H9 (cell line): Measurements from ENCODE around the gene TEX54. TPM values are rescaled to one million over a fixed set of nuclear protein-coding genes. Genes with fewer than 3 reads are reported as not detected.
A peak's percentile ranks its signal among the peaks of the same experiment; 100 is the strongest.

Experiments
- DNase-seq: peaks from one replicate; pipeline ENCODE4 v3.0.0-alpha.2; 2017
- H2AFZ ChIP-seq: one replicate; pipeline ENCODE4 v1.6.1; 2013; ENCODE audit warnings: mild to moderate bottlenecking, low read length, control low read depth, moderate library complexity
- H2AK5ac ChIP-seq: 2 replicates; pipeline ENCODE4 v1.6.1; 2013; ENCODE audit warnings: low read length, control low read depth, mixed read lengths; ENCODE audit not compliant: insufficient read length
- H2BK120ac ChIP-seq: one replicate; pipeline ENCODE4 v1.6.1; 2013; ENCODE audit warnings: low read depth, mild to moderate bottlenecking, low read length, control low read depth, inconsistent platforms; ENCODE audit not compliant: poor library complexity, severe bottlenecking
- H2BK12ac ChIP-seq: 2 replicates; pipeline ENCODE4 v1.6.1; 2013; ENCODE audit warnings: low read length, control low read depth, mixed read lengths, low read depth; ENCODE audit not compliant: insufficient read length
- H2BK15ac ChIP-seq: 2 replicates; pipeline ENCODE4 v1.6.1; 2013; ENCODE audit warnings: low read depth, low read length, control low read depth
- H2BK20ac ChIP-seq: one replicate; pipeline ENCODE4 v1.6.1; 2013; ENCODE audit warnings: low read depth, mild to moderate bottlenecking, low read length, control low read depth, inconsistent platforms; ENCODE audit not compliant: poor library complexity, severe bottlenecking
- H2BK5ac ChIP-seq: 2 replicates; pipeline ENCODE4 v1.6.1; 2013; ENCODE audit warnings: low read length, control low read depth, mixed read lengths; ENCODE audit not compliant: insufficient read length
- H3K14ac ChIP-seq: 2 replicates; pipeline ENCODE4 v1.6.1; 2013; ENCODE audit warnings: low read length, control low read depth; ENCODE audit not compliant: insufficient read depth
- H3K18ac ChIP-seq: 2 replicates; pipeline ENCODE4 v1.6.1; 2013; ENCODE audit warnings: low read depth, mild to moderate bottlenecking, mixed read lengths, low read length, control low read depth; ENCODE audit not compliant: insufficient read length
- H3K23ac ChIP-seq: 2 replicates; pipeline ENCODE4 v1.6.1; 2013; ENCODE audit warnings: low read length, control low read depth, mixed read lengths, low read depth; ENCODE audit not compliant: insufficient read length
- H3K23me2 ChIP-seq: 2 replicates; pipeline ENCODE4 v1.6.1; 2013; ENCODE audit warnings: low read depth, mild to moderate bottlenecking, mixed read lengths, low read length, control low read depth; ENCODE audit not compliant: insufficient read length, poor library complexity, severe bottlenecking
- H3K27ac ChIP-seq: 2 replicates; pipeline ENCODE4 v1.5.1; 2013; ENCODE audit warnings: low read length, control low read depth, mixed read lengths, low read depth; ENCODE audit not compliant: insufficient read length
- H3K27me3 ChIP-seq: 2 replicates; pipeline ENCODE4 v1.6.1; 2013; ENCODE audit warnings: low read length, control low read depth, inconsistent platforms; ENCODE audit not compliant: insufficient read depth
- H3K4ac ChIP-seq: 2 replicates; pipeline ENCODE4 v1.6.1; 2013; ENCODE audit warnings: low read depth, mild to moderate bottlenecking, control low read depth, inconsistent platforms, low read length, moderate library complexity
- H3K4me1 ChIP-seq: 2 replicates; pipeline ENCODE4 v1.6.1; 2013; ENCODE audit warnings: low read length, control low read depth, inconsistent platforms; ENCODE audit not compliant: insufficient read depth
- H3K4me2 ChIP-seq: 2 replicates; pipeline ENCODE4 v1.6.1; 2013; ENCODE audit warnings: low read length, control low read depth, mixed read lengths; ENCODE audit not compliant: insufficient read length, insufficient read depth
- H3K56ac ChIP-seq: 2 replicates; pipeline ENCODE4 v1.6.1; 2013; ENCODE audit warnings: low read depth, mild to moderate bottlenecking, mixed read lengths, low read length, control low read depth; ENCODE audit not compliant: insufficient read length
- H3K79me1 ChIP-seq: 2 replicates; pipeline ENCODE4 v1.6.1; 2013; ENCODE audit warnings: low read depth, mild to moderate bottlenecking, moderate library complexity, low read length, control low read depth, inconsistent platforms; ENCODE audit not compliant: insufficient read depth, poor library complexity, severe bottlenecking
- H3K79me2 ChIP-seq: 2 replicates; pipeline ENCODE4 v1.6.1; 2013; ENCODE audit warnings: low read length, control low read depth, inconsistent platforms; ENCODE audit not compliant: insufficient read depth
- H3K9ac ChIP-seq: 2 replicates; pipeline ENCODE4 v1.6.1; 2013; ENCODE audit warnings: low read length, control low read depth, mixed read lengths; ENCODE audit not compliant: insufficient read length; ENCODE audit errors: extremely low read depth
- H3K9me3 ChIP-seq: one replicate; pipeline ENCODE4 v1.6.1; 2013; ENCODE audit warnings: low read depth, low read length, inconsistent platforms; ENCODE audit not compliant: control insufficient read depth
- H3T11ph ChIP-seq: one replicate; pipeline ENCODE4 v1.6.1; 2013; ENCODE audit warnings: mild to moderate bottlenecking, low read length, control low read depth, inconsistent platforms
- H4K20me1 ChIP-seq: one replicate; pipeline ENCODE4 v1.6.1; 2013; ENCODE audit not compliant: control insufficient read depth, insufficient read length, insufficient read depth
- H4K5ac ChIP-seq: 2 replicates; pipeline ENCODE4 v1.6.1; 2013; ENCODE audit warnings: low read depth, mild to moderate bottlenecking, mixed read lengths, low read length, control low read depth; ENCODE audit not compliant: insufficient read length
- H4K8ac ChIP-seq: replicated peaks from 2 replicates; pipeline ENCODE4 v1.6.1; 2013; ENCODE audit warnings: low read length, control low read depth, mixed read lengths, low read depth; ENCODE audit not compliant: insufficient read length
- H4K91ac ChIP-seq: 2 replicates; pipeline ENCODE4 v1.6.1; 2013; ENCODE audit warnings: low read depth, mild to moderate bottlenecking, moderate library complexity, mixed read lengths, low read length, control low read depth; ENCODE audit not compliant: insufficient read length
- H3K27ac Mint-ChIP-seq, 3 experiments: 2 replicates in 2 of 3; 3 replicates in 1 of 3; pipeline ENCODE4 v1.8.0; 2020 to 2021; ENCODE audit warnings: mixed read lengths in 3 of 3, mild to moderate bottlenecking in 1 of 3, moderate library complexity in 1 of 3
- H3K27me3 Mint-ChIP-seq: 2 replicates; pipeline ENCODE4 v1.8.0; 2021; ENCODE audit warnings: low read depth, mild to moderate bottlenecking, moderate library complexity, mixed read lengths
- H3K36me3 Mint-ChIP-seq, 3 experiments: 2 replicates in 2 of 3; 3 replicates in 1 of 3; pipeline ENCODE4 v1.8.0; 2020 to 2021; ENCODE audit warnings: low read depth in 3 of 3, mixed read lengths in 3 of 3; ENCODE audit not compliant: insufficient read depth in 1 of 3
- H3K4me1 Mint-ChIP-seq, 2 experiments: 2 replicates each; pipeline ENCODE4 v1.8.0; 2020; ENCODE audit warnings: mixed read lengths in 2 of 2
- H3K4me3 Mint-ChIP-seq, 2 experiments: 2 replicates in 1 of 2; 3 replicates in 1 of 2; pipeline ENCODE4 v1.8.0; 2020 to 2021; ENCODE audit warnings: mild to moderate bottlenecking in 2 of 2, mixed read lengths in 2 of 2, moderate library complexity in 1 of 2
- H3K9me3 Mint-ChIP-seq, 2 experiments: 2 replicates in 1 of 2; 3 replicates in 1 of 2; pipeline ENCODE4 v1.8.0; 2020; ENCODE audit warnings: mild to moderate bottlenecking in 2 of 2, mixed read lengths in 2 of 2, moderate library complexity in 1 of 2
- WGBS: extraction: QIAGEN DNeasy Blood & Tissue Kit; methylation state at CpG from one replicate; pipeline ENCODE4 v1.1.7; 2013; ENCODE audit warnings: missing lambda C conversion rate, low lambda C conversion rate, mixed read lengths; ENCODE audit not compliant: insufficient read length; ENCODE audit errors: extremely low coverage; 5-methylcytosine and 5-hydroxymethylcytosine counted together
- total RNA-seq: library from RNA; stranded (reverse); gene quantifications from 2 replicates; pipeline ENCODE4 v1.2.1, GENCODE V29; 2021
- TF ChIP-seq, protein P1 (sequence below): fragments of 200-600 bp; sonication (generic); conservative IDR thresholded peaks from 3 replicates; pipeline ENCODE4 v1.8.0; 2021; ENCODE audit warnings: antibody characterized with exemption, mild to moderate bottlenecking

The TEX54 gene
- total RNA-seq, 1 experiment from 2014 or later = 1.2 TPM

GRCh38 chr11:62786318-62787004 is 46.2 kb downstream of the TEX54 start:
- Histone ChIP-seq H3K27me3 (no peaks in the 10 kb centered on the region), H3K4me1 (no peaks in the 10 kb centered on the region), H4K91ac (no peak overlapping the region), H3K9ac (no peak overlapping the region), H3K79me1 (no peaks in the 10 kb centered on the region), H3K27ac (peak overlapping the region; percentile 1), H3T11ph (no peak overlapping the region), H2AK5ac (no peak overlapping the region), H3K23ac (no peak overlapping the region), H2BK5ac (no peak overlapping the region), H3K23me2 (peaks cover 4% of the 10 kb centered on the region), H4K5ac (no peak overlapping the region), H4K20me1 (no peaks in the 10 kb centered on the region), H3K79me2 (no peaks in the 10 kb centered on the region; the same call in 1 of the 2 replicates), H3K56ac (no peak overlapping the region), H2BK120ac (no peak overlapping the region), H3K4ac (no peak overlapping the region), H4K8ac (no peak overlapping the region), H3K4me2 (peak overlapping the region; percentile 15), H2BK12ac (no peak overlapping the region), H3K14ac (no peak overlapping the region), H3K18ac (no peak overlapping the region), H2BK15ac (no peak overlapping the region), H2BK20ac (no peak overlapping the region), H2AFZ (no peak overlapping the region), H3K9me3 (no peaks in the 10 kb centered on the region)
- Mint-ChIP-seq H3K27me3 (no peaks in the 10 kb centered on the region; the same call in 1 of the 2 replicates), H3K9me3 (no peaks in the 10 kb centered on the region), H3K4me1 (peaks cover 21 to 29% of the 10 kb centered on the region in 2 experiments), H3K27ac (peak overlapping the region; percentile 41 to 83 (median 74); a peak in 4 of 7 replicates), H3K4me3 (peak overlapping the region; percentile 68 to 78), H3K36me3 (peaks cover 25 to 71% (median 55%) of the 10 kb centered on the region in 3 experiments)
- TF ChIP-seq, protein P1, sequence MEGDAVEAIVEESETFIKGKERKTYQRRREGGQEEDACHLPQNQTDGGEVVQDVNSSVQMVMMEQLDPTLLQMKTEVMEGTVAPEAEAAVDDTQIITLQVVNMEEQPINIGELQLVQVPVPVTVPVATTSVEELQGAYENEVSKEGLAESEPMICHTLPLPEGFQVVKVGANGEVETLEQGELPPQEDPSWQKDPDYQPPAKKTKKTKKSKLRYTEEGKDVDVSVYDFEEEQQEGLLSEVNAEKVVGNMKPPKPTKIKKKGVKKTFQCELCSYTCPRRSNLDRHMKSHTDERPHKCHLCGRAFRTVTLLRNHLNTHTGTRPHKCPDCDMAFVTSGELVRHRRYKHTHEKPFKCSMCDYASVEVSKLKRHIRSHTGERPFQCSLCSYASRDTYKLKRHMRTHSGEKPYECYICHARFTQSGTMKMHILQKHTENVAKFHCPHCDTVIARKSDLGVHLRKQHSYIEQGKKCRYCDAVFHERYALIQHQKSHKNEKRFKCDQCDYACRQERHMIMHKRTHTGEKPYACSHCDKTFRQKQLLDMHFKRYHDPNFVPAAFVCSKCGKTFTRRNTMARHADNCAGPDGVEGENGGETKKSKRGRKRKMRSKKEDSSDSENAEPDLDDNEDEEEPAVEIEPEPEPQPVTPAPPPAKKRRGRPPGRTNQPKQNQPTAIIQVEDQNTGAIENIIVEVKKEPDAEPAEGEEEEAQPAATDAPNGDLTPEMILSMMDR = peak; percentile 97
- DNase-seq = peak; percentile 95
- WGBS = no CpG with 5 or more reads among the region's 51 CpGs
